B cell (primary cell): ENCODE data around the gene SLC30A2. TPM values are rescaled to one million over a fixed set of nuclear protein-coding genes. Genes with fewer than 3 reads are reported as not detected.

Experiments used
- ATAC-seq: fragments of 200-7000 bp; cut with Tn5 transposase; one replicate; pipeline ENCODE4 v1.10.0; 2021; ENCODE audit warnings: low read depth, mild to moderate bottlenecking, moderate number of reproducible peaks, moderate library complexity
- CTCF ChIA-PET: fragments of 350-600 bp; sonication (Branson Sonifier 250); formaldehyde crosslinking; loops from one replicate; lab custom pipeline; 2021; ENCODE audit warnings: antibody characterized with exemption, inconsistent platforms; lab: Charles Lee
- POLR2A ChIA-PET: fragments of 350-600 bp; sonication (Branson Sonifier 250); formaldehyde crosslinking; loops from one replicate; lab custom pipeline; 2021; ENCODE audit warnings: antibody characterized with exemption; lab: Charles Lee
- DNase-seq: peaks from one replicate; pipeline ENCODE4 v3.0.0; 2013
- H2AFZ ChIP-seq: 2 replicates; pipeline ENCODE4 v1.6.1; 2012; ENCODE audit warnings: mild to moderate bottlenecking, low read depth, low read length; ENCODE audit not compliant: insufficient read depth, poor library complexity, severe bottlenecking
- H3K27ac ChIP-seq, 2 donors: 1 replicate in 1 of 2; 2 replicates in 1 of 2; pipeline ENCODE4 v1.5.1; 2012 to 2013; ENCODE audit warnings: low read length in 2 of 2, mild to moderate bottlenecking in 2 of 2, moderate library complexity in 1 of 2
- H3K27me3 ChIP-seq, 4 experiments: fragments of 200-600 bp in 1 of 4; sonication (generic) in 1 of 4; replicated peaks in 1 of 4; 1 replicate in 2 of 4; 2 replicates in 2 of 4; pipeline versions ENCODE4 v1.6.1 to v1.7.0; 2013 to 2016; ENCODE audit warnings: low read length in 3 of 4, mild to moderate bottlenecking in 2 of 4, mixed read lengths in 1 of 4, moderate library complexity in 1 of 4; ENCODE audit not compliant: insufficient read depth in 4 of 4, control insufficient read depth in 3 of 4; ENCODE audit errors: control extremely low read depth in 1 of 4
- H3K36me3 ChIP-seq, 2 experiments: replicated peaks in 1 of 2; 1 replicate in 1 of 2; 2 replicates in 1 of 2; pipeline versions ENCODE4 v1.6.1 to v1.7.1; 2013; ENCODE audit warnings: low read length in 1 of 2; ENCODE audit not compliant: insufficient read depth in 2 of 2, control insufficient read depth in 1 of 2; ENCODE audit errors: control extremely low read depth in 1 of 2, extremely low read depth in 1 of 2
- H3K4me1 ChIP-seq, 2 donors: fragments of 200-600 bp in 1 of 2; sonication (generic) in 1 of 2; 1 replicate in 1 of 2; 2 replicates in 1 of 2; pipeline versions ENCODE4 v1.5.1 to v1.6.1; 2013 to 2017; ENCODE audit warnings: low read length in 2 of 2; ENCODE audit not compliant: control insufficient read depth in 2 of 2, insufficient read depth in 2 of 2
- H3K4me2 ChIP-seq: replicated peaks from 2 replicates; pipeline ENCODE3; 2012; ENCODE audit warnings: mild to moderate bottlenecking, low read depth, low read length; ENCODE audit not compliant: poor library complexity, severe bottlenecking
- H3K4me3 ChIP-seq, 5 experiments: fragments of 200-600 bp in 1 of 5; sonication (generic) in 1 of 5; 1 replicate in 3 of 5; 2 replicates in 2 of 5; pipeline versions ENCODE4 v1.5.1 to v1.7.0; 2011 to 2016; ENCODE audit warnings: low read length in 4 of 5, mild to moderate bottlenecking in 4 of 5, low read depth in 2 of 5, control low read depth in 1 of 5, moderate library complexity in 1 of 5; ENCODE audit not compliant: insufficient read depth in 1 of 5; ENCODE audit errors: control extremely low read depth in 1 of 5, extremely low read depth in 1 of 5
- H3K79me2 ChIP-seq: fragments of 200-600 bp; sonication (generic); one replicate; pipeline ENCODE4 v1.6.0; 2016; ENCODE audit warnings: low read length; ENCODE audit not compliant: control insufficient read depth, insufficient read depth
- H3K9ac ChIP-seq: fragments of 200-600 bp; sonication (generic); 2 replicates; pipeline ENCODE4 v1.6.1; 2017; ENCODE audit warnings: mild to moderate bottlenecking, low read length, moderate library complexity
- H3K9me3 ChIP-seq, 3 donors: one replicate each; pipeline versions ENCODE4 v1.6.1 to v1.7.1; 2013; ENCODE audit warnings: low read length in 2 of 3; ENCODE audit not compliant: control insufficient read depth in 2 of 3, insufficient read depth in 1 of 3; ENCODE audit errors: control extremely low read depth in 1 of 3
- H4K20me1 ChIP-seq: 2 replicates; pipeline ENCODE4 v1.6.0; 2012; ENCODE audit warnings: mild to moderate bottlenecking, low read length; ENCODE audit not compliant: insufficient read depth, control insufficient read depth, poor library complexity, severe bottlenecking
- H3K27ac Mint-ChIP-seq: one replicate; pipeline ENCODE4 v1.8.0; 2021; ENCODE audit warnings: mixed read lengths
- H3K27me3 Mint-ChIP-seq: one replicate; pipeline ENCODE4 v1.8.0; 2021; ENCODE audit warnings: mixed read lengths
- H3K4me1 Mint-ChIP-seq: one replicate; pipeline ENCODE4 v1.8.0; 2021; ENCODE audit warnings: mixed read lengths
- H3K4me3 Mint-ChIP-seq: one replicate; pipeline ENCODE4 v1.8.0; 2021; ENCODE audit warnings: mixed read lengths
- H3K9me3 Mint-ChIP-seq: one replicate; pipeline ENCODE4 v1.8.0; 2022; ENCODE audit warnings: mixed read lengths; ENCODE audit not compliant: insufficient read depth
- CTCF ChIP-seq: fragments of 200-600 bp; IDR thresholded peaks from one replicate; pipeline ENCODE4 v1.8.0; 2022; ENCODE audit warnings: antibody characterized with exemption, mild to moderate bottlenecking
- EZH2 ChIP-seq: IDR thresholded peaks from 2 replicates; pipeline ENCODE4 v1.6.1; 2012; ENCODE audit warnings: borderline replicate concordance, low read depth, mild to moderate bottlenecking, moderate library complexity, low read length; ENCODE audit not compliant: insufficient read depth, poor library complexity, severe bottlenecking
- WGBS: methylation state at CpG from one replicate; pipeline ENCODE4 v1.1.5; 2013; ENCODE audit warnings: missing lambda C conversion rate; ENCODE audit not compliant: insufficient coverage; 5-methylcytosine and 5-hydroxymethylcytosine counted together
- intact Hi-C: fragments of 100-400 bp; cut with micrococcal nuclease; formaldehyde crosslinking; loops from one replicate; pipeline ENCODE4 v1.10.0; 2022
- polyA plus RNA-seq: library from polyadenylated mRNA; depleted of rRNA; stranded (reverse); fragments of >200 nt; gene quantifications from 2 replicates; pipeline ENCODE4 v1.2.3, GENCODE V29; 2012
- total RNA-seq, 2 donors: library from RNA; stranded (reverse); fragments of 120-200 nt in 1 of 2; gene quantifications; 1 replicate in 1 of 2; 2 replicates in 1 of 2; pipeline versions ENCODE4 v1.2.3 to v1.2.4, GENCODE V29; 2013 to 2022

The SLC30A2 gene
- total and polyA plus RNA-seq, 2 donors (not counting 1 experiment from before 2014, with no cell fraction given) = not detected

- no peak for DNase-seq
- intact Hi-C loops = no loop called here
- Histone ChIP-seq H3K4me3 (no peak overlapping the region), H3K4me2 (no peak overlapping the region), H3K27ac (no peak overlapping the region), H3K27me3 (peaks cover 0 to 12% (median 3%) of the 10 kb centered on the region in 4 experiments), H2AFZ (no peak overlapping the region), H4K20me1 (no peaks in the 10 kb centered on the region), H3K9ac (no peak overlapping the region), H3K79me2 (no peaks in the 10 kb centered on the region), H3K36me3 (no peaks in the 10 kb centered on the region), H3K4me1 (no peaks in the 10 kb centered on the region), H3K9me3 (no peaks in the 10 kb centered on the region)
- ChIA-PET CTCF (no interaction called here), POLR2A (no interaction called here)
- Mint-ChIP-seq H3K4me1 (no peaks in the 10 kb centered on the region), H3K27me3 (peaks cover 33% of the 10 kb centered on the region), H3K4me3 (no peak overlapping the region), H3K9me3 (no peaks in the 10 kb centered on the region), H3K27ac (no peak overlapping the region)
- WGBS = 94% methylated on average over 6 of the region's 8 CpGs
- TF ChIP-seq CTCF (no peak), EZH2 (no peak)
- ATAC-seq = no peak
These were observed 32.6 kb upstream of the SLC30A2 start for GRCh38 chr1:26078286-26079177.

GRCh38 chr1:26077524-26077923 lies 31.6 kb upstream of the SLC30A2 start:
- Histone ChIP-seq H3K36me3 (no peaks in the 10 kb centered on the region), H3K4me1 (no peaks in the 10 kb centered on the region), H2AFZ (no peak overlapping the region), H3K4me2 (no peak overlapping the region), H3K9me3 (no peaks in the 10 kb centered on the region), H3K27me3 (peaks cover 0 to 7% (median 3%) of the 10 kb centered on the region in 4 experiments), H3K9ac (no peak overlapping the region), H4K20me1 (no peaks in the 10 kb centered on the region), H3K4me3 (no peak overlapping the region), H3K79me2 (no peaks in the 10 kb centered on the region), H3K27ac (no peak overlapping the region)
- Mint-ChIP-seq H3K4me1 (no peaks in the 10 kb centered on the region), H3K27ac (no peak overlapping the region), H3K9me3 (no peaks in the 10 kb centered on the region), H3K27me3 (peaks cover 36% of the 10 kb centered on the region), H3K4me3 (no peak overlapping the region)
- TF ChIP-seq EZH2 = no peak
- TF ChIP-seq CTCF = no peak
- ChIA-PET POLR2A (no interaction called here), CTCF (no interaction called here)
- DNase-seq = no peak
- WGBS = no CpG with 5 or more reads among the region's 1 CpG
- no peak for ATAC-seq
- intact Hi-C loops = no loop called here
